Gastrocnemius medialis (tissue), 4 donors: ENCODE measurements around the gene LPAR1. TPM values are rescaled to one million over a fixed set of nuclear protein-coding genes. Genes with fewer than 3 reads are reported as not detected.

Experiments
- ATAC-seq, 2 donors: fragments of 150-250 bp; one replicate each; pipeline ENCODE4 v1.9.1; 2016
- DNase-seq, 2 donors: peaks; one replicate each; pipeline ENCODE4 v3.0.0-alpha.2; 2019
- H3K27ac ChIP-seq, 4 donors: fragments of 200-600 bp; sonication (generic); 1 replicate in 1 of 4; 2 replicates in 3 of 4; pipeline ENCODE4 v1.5.1; 2016 to 2018; ENCODE audit warnings: mild to moderate bottlenecking in 2 of 4, moderate library complexity in 1 of 4
- H3K27me3 ChIP-seq, 3 donors: fragments of 200-600 bp; sonication (generic) in 2 of 3; 1 replicate in 1 of 3; 2 replicates in 2 of 3; pipeline versions ENCODE4 v1.5.1 to v1.6.0; 2016 to 2019; ENCODE audit warnings: mild to moderate bottlenecking in 1 of 3, moderate library complexity in 1 of 3
- H3K36me3 ChIP-seq, 2 donors: fragments of 200-600 bp; sonication (generic) in 1 of 2; one replicate each; pipeline ENCODE4 v1.5.1; 2017 to 2018
- H3K4me1 ChIP-seq, 2 donors: fragments of 200-600 bp; sonication (generic) in 1 of 2; one replicate each; pipeline ENCODE4 v1.5.1; 2016 to 2017; ENCODE audit warnings: mild to moderate bottlenecking in 2 of 2
- H3K4me3 ChIP-seq, 4 donors: fragments of 200-600 bp; sonication (generic) in 3 of 4; 1 replicate in 1 of 4; 2 replicates in 3 of 4; pipeline ENCODE4 v1.5.1; 2016 to 2019; ENCODE audit warnings: mild to moderate bottlenecking in 2 of 4
- H3K9me3 ChIP-seq, 3 donors: fragments of 200-600 bp; sonication (generic) in 2 of 3; 1 replicate in 1 of 3; 2 replicates in 2 of 3; pipeline ENCODE4 v1.5.1; 2016 to 2019
- POLR2A ChIP-seq, 2 donors: fragments of 450-650 bp; IDR thresholded peaks; one replicate each; pipeline ENCODE4 v1.6.1; 2017; ENCODE audit warnings: antibody characterized with exemption in 2 of 2, mild to moderate bottlenecking in 2 of 2, moderate library complexity in 2 of 2
- in situ Hi-C, 4 donors: fragments of 200-750 bp; cut with MboI; loops; one replicate each; pipeline versions ENCODE4 v1.15.0 to v1.8.0; 2017; ENCODE audit warnings: low sequenced_read_pairs in 4 of 4
- intact Hi-C: fragments of 100-400 bp; cut with DNase I; formaldehyde crosslinking; loops from one replicate; pipeline ENCODE4 v1.15.1; 2023; ENCODE audit warnings: low total_unique reads
- total RNA-seq, 4 donors: library from RNA; depleted of rRNA; stranded (reverse); fragments of >200 nt; gene quantifications; one replicate each; pipeline versions ENCODE4 v1.1.0 to v1.2.3, GENCODE V29; 2016
- TF ChIP-seq, protein P1 (sequence below), 5 experiments: fragments of 450-650 bp in 3 of 5; fragments of 200-600 bp in 2 of 5; sonication (generic) in 2 of 5; IDR thresholded peaks in 4 of 5; conservative IDR thresholded peaks in 1 of 5; 1 replicate in 4 of 5; 2 replicates in 1 of 5; pipeline ENCODE4 v1.5.1; 2016 to 2019; ENCODE audit warnings: antibody characterized with exemption in 5 of 5, mild to moderate bottlenecking in 3 of 5, moderate library complexity in 3 of 5

The LPAR1 gene
- total RNA-seq, 4 donors from 2014 or later: 5.5 to 20.2 (median 13.2) TPM

DNA sequence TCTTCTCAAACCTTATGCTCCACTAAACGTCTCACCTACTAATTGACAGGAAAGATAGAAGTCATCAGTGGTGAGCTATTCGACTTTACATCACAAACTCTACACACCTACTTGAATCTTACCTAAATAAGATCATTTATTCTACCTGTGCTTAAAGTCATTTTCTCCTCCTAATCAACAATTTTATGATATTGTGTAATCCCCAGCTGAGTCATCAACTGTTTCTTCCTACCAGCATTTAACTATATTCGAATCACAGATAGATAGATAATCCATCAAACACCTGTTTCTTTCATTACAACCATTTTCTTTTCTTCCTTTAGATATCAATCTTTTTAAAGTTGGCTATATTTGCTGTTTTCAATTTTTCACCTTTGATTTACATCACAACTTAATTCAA, 181.5 kb downstream of the LPAR1 start:
- Histone ChIP-seq H3K27me3 (no peaks in the 10 kb centered on the region), H3K36me3 (no peaks in the 10 kb centered on the region), H3K9me3 (no peaks in the 10 kb centered on the region), H3K4me3 (no peak overlapping the region), H3K4me1 (no peaks in the 10 kb centered on the region), H3K27ac (no peak overlapping the region)
- in situ Hi-C loops (no loop called here), intact Hi-C loops (no loop called here)
- DNase-seq (no peak), ATAC-seq (no peak)
- TF ChIP-seq POLR2A (IDR thresholded peaks at IDR 0.05): no peak
- TF ChIP-seq, protein P1, sequence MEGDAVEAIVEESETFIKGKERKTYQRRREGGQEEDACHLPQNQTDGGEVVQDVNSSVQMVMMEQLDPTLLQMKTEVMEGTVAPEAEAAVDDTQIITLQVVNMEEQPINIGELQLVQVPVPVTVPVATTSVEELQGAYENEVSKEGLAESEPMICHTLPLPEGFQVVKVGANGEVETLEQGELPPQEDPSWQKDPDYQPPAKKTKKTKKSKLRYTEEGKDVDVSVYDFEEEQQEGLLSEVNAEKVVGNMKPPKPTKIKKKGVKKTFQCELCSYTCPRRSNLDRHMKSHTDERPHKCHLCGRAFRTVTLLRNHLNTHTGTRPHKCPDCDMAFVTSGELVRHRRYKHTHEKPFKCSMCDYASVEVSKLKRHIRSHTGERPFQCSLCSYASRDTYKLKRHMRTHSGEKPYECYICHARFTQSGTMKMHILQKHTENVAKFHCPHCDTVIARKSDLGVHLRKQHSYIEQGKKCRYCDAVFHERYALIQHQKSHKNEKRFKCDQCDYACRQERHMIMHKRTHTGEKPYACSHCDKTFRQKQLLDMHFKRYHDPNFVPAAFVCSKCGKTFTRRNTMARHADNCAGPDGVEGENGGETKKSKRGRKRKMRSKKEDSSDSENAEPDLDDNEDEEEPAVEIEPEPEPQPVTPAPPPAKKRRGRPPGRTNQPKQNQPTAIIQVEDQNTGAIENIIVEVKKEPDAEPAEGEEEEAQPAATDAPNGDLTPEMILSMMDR (IDR thresholded peaks at IDR 0.05 in 4 of 5, conservative IDR thresholded peaks at IDR 0.05 in 1 of 5): no peak

DNA sequence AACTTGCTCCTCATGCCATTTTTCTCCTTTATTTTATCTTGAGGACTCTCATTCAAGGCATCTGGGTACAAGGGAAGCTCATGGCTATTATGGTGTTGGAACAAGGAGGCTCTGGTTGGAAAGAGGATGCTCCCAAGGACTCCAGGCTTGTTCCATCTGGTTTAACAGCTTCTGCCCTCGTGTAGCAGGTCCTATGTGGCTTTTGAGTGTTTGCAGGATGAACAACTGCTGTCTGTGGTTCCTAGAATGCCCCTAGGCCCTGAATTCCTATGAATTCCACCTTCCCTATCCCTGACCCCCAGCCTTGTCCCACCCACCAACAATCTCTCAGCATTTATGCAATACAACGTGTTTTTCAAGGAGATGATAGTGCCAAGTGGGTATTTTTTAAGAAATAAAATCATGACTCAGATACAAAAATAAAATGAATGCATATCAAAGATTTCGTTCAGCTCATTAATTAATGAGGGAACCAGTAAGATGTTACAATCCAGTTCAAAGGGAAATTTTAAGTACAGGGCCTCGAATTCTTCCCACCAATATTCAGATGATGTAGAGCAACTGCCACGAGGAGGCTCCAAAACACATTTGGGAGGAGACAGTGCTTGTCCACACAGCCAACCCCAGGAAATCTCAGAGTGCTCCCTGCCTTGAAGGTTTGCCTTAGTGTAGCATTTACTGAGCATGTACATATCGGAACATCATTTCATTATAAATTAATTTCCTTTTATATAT, 187.7 kb downstream of the LPAR1 start:
- Histone ChIP-seq H3K9me3 (no peaks in the 10 kb centered on the region), H3K4me3 (no peak overlapping the region), H3K4me1 (no peaks in the 10 kb centered on the region), H3K36me3 (no peaks in the 10 kb centered on the region), H3K27ac (no peak overlapping the region), H3K27me3 (no peaks in the 10 kb centered on the region)
- TF ChIP-seq, protein P1 (IDR thresholded peaks at IDR 0.05 in 4 of 5, conservative IDR thresholded peaks at IDR 0.05 in 1 of 5): no peak
- no peak for TF ChIP-seq POLR2A (IDR thresholded peaks at IDR 0.05)
- in situ Hi-C loops (no loop called here), intact Hi-C loops (loop anchor here (5.0 kb wide), 1 partner anchor 652 kb away; no protein-coding TSS in a partner anchor)
- DNase-seq (no peak), ATAC-seq (no peak)

DNA sequence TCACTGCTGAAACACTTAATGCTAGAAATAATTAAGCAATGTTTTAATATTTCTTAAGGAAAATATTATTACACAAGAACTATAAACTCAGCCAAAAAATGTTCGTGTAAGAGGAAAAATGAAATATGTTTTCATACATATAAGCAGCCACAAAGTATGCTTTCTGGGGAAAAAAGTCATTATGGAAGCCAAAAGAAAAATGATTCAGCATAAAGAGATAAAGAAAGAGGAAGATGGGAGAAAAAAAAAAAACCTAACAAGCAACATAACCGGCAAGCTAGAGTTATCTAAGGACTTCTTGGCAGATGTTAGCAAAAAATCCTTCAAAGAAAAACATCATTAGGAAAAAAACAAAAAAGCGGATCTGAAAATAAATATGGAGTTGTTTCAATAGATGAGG, 190.6 kb downstream of the LPAR1 start:
- intact Hi-C loops (no loop called here), in situ Hi-C loops (loop anchor here in 1 of 4 donors (10.0 to 25.0 kb wide), 2 partner anchors 77 to 110 kb away; no protein-coding TSS in a partner anchor)
- H3K4me1 ChIP-seq: no peaks in the 10 kb centered on the region
- ATAC-seq (no peak), DNase-seq (no peak)
- H3K36me3 ChIP-seq: no peaks in the 10 kb centered on the region
- H3K4me3 ChIP-seq: no peak overlapping the region
- no peaks in the 10 kb centered on the region for H3K27me3 ChIP-seq
- H3K27ac ChIP-seq: peak overlapping the region in 1 of 4 donors; percentile 35
- H3K9me3 ChIP-seq: no peaks in the 10 kb centered on the region
- no peak for TF ChIP-seq POLR2A (IDR thresholded peaks at IDR 0.05)
- TF ChIP-seq, protein P1 (IDR thresholded peaks at IDR 0.05 in 4 of 5, conservative IDR thresholded peaks at IDR 0.05 in 1 of 5): no peak

DNA sequence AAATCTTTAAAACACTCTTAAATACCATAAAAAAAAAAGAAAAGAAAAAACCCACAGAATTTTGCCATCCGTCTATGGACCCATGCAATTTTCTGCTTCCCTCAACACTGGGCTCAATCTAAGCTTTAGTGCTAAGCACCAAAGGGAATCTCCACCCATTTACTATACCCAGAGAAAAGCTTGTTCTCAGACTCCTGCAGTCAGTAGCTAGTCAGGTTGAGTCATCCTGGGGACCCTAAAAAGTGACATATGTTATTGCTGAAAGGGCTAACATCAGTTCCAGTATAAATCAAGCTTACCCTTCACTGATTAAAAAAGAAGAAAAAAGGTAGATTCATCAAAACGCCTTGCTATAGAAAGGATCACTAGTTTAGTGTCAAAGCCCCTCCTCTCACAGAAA, 192.1 kb downstream of the LPAR1 start:
- TF ChIP-seq, protein P1 (IDR thresholded peaks at IDR 0.05 in 4 of 5, conservative IDR thresholded peaks at IDR 0.05 in 1 of 5): no peak
- TF ChIP-seq POLR2A (IDR thresholded peaks at IDR 0.05): no peak
- Histone ChIP-seq H3K27ac (no peak overlapping the region), H3K4me3 (no peak overlapping the region), H3K4me1 (no peaks in the 10 kb centered on the region), H3K27me3 (no peaks in the 10 kb centered on the region), H3K36me3 (no peaks in the 10 kb centered on the region), H3K9me3 (no peaks in the 10 kb centered on the region)
- in situ Hi-C loops (loop anchor here in 1 of 4 donors (10.0 to 25.0 kb wide), 2 partner anchors 79 to 109 kb away; no protein-coding TSS in a partner anchor), intact Hi-C loops (no loop called here)
- DNase-seq: no peak
- no peak for ATAC-seq
